GM18951 (cell line): ENCODE measurements around the gene CYTH4.

Experiments
- POLR2A ChIP-seq: IDR thresholded peaks from 4 replicates; pipeline ENCODE4 v1.6.1; 2011; ENCODE audit warnings: mild to moderate bottlenecking; ENCODE audit not compliant: insufficient read length, insufficient read depth; ENCODE audit errors: extremely low read depth
- in situ Hi-C: fragments of 300-500 bp; cut with MboI; formaldehyde crosslinking; loops from one replicate; pipeline ENCODE4 v1.12.0; 2022; ENCODE audit warnings: low sequenced_read_pairs, mixed read lengths, inconsistent platforms; ENCODE audit not compliant: unreplicated experiment

The CYTH4 gene

GRCh38 chr22:37331856-37332536, 49.7 kb downstream of the CYTH4 start:
- in situ Hi-C loops: loop anchor here (10.0 kb wide), 1 partner anchor 53 kb away; no protein-coding TSS in a partner anchor
- TF ChIP-seq POLR2A: no peak

DNA sequence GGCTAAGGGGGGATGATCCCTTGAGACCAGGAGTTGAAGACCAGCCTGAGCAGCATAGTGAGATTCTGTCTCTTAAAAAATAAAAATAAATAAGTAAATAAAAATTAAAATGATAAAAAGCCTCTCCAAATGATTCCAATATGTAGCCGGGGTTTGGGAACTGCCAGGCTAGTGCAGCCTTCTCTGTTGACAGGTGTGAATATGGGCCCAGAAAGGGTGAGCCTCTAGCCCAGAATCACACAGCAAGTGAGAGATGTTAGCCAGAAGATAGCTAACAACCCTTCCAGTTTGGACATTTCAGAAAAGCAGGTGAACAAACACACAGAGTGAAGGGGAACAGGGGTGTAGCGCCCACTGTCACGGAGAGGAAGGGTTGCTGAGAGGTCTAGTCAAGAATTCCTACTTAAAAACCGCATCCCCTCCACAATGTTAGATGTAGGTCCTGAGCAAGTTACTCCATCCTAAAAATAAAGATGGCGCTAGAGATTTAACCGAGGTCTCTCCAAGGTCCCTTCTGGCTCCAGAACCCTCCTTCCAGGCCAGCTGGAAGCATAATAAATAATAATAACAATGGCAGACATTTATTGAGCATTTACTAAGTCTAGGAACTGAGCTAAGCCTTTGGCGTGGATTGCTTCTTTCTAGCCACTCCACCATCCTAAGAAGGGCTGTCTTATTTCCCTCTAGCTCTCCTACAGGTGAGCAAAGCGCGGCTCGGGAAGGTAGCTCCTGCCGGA, 51.6 kb downstream of the CYTH4 start:
- TF ChIP-seq POLR2A: no peak
- in situ Hi-C loops: loop anchor here (10.0 kb wide), 1 partner anchor 51 kb away; no protein-coding TSS in a partner anchor

DNA sequence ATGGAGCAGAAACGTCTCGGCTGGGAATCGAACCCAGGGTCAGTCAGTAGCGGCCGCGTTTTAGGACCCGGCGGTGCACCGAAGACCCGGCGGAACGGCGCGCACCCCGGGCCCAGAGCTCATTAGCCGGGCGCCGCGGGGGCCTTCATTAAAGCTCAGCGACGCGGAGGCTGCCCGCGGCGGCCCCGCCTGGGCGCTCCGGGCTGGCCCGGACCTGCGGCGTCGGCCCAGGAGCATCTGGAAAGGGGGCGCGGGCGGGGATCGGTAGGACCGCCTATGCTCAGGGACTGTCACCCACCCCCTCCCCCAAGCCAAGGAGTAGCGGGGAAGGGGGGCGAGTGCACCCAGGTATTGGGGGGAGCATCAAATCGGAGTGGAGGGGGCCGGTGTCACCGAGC, 52.2 kb downstream of the CYTH4 start:
- in situ Hi-C loops: loop anchor here (10.0 kb wide), 1 partner anchor 50 kb away; no protein-coding TSS in a partner anchor

GRCh38 chr22:37334859-37335805, 52.8 kb downstream of the CYTH4 start:
- TF ChIP-seq POLR2A: no peak
- in situ Hi-C loops: loop anchor here (10.0 kb wide), 1 partner anchor 50 kb away; no protein-coding TSS in a partner anchor

More for the DNA sequence above, 52.2 kb downstream of the CYTH4 start:
- no peak for TF ChIP-seq POLR2A

- in situ Hi-C loops: loop anchor here (10.0 kb wide), 1 partner anchor 49 kb away; no protein-coding TSS in a partner anchor
- no peak for TF ChIP-seq POLR2A
Measured at GRCh38 chr22:37335806-37336199, 53.5 kb downstream of the CYTH4 start.

GRCh38 chr22:37336579-37336978, 54.3 kb downstream of the CYTH4 start:
- in situ Hi-C loops: loop anchor here (10.0 kb wide), 1 partner anchor 48 kb away; no protein-coding TSS in a partner anchor
- TF ChIP-seq POLR2A: no peak

- TF ChIP-seq POLR2A: no peak
- in situ Hi-C loops: loop anchor here (10.0 kb wide), 1 partner anchor 47 kb away; no protein-coding TSS in a partner anchor
Measured at GRCh38 chr22:37337204-37337943, 55.1 kb downstream of the CYTH4 start.

DNA sequence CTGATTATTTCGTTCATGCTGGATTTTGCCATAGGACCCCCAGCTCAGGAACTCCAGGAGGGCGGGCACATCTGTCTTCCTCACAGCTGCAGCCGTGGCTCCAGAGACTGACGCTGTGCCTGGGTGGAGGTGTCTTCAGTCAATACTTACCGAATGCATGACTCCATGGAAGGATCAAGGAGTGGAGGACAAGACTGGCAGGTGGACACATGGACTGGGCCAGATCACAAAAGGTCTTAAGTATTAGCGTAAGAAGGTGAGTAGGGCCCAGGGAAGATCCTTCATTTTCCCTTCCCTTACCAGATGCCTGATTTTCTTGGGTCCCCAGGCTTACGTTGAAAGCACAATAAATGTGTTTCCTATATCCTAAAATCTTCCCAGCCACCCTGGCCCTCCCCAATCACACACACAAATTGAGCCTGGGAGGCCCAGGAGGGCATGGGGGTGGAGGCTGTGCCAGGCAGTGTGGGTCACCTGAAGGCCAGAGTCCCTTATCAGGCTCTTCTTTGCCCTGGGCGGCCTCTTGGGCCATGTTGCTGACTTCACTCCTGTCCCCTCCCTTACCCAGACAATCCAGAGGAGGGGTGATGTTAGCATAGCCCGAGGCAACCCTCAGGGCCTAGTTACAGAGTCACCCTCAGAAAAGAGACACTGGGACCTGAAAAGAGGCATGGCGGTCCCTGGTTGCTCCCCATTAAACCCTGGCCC, 56.4 kb downstream of the CYTH4 start:
- in situ Hi-C loops: loop anchor here (10.0 kb wide), 1 partner anchor 46 kb away; no protein-coding TSS in a partner anchor
- TF ChIP-seq POLR2A: no peak

- TF ChIP-seq POLR2A: no peak
- in situ Hi-C loops: no loop called here
Measured at GRCh38 chr22:37340331-37341262, 58.3 kb downstream of the CYTH4 start.

- in situ Hi-C loops: no loop called here
- TF ChIP-seq POLR2A: no peak
Measured at GRCh38 chr22:37342065-37342464, 59.8 kb downstream of the CYTH4 start.
